ENCODE results near the gene PYGM. TPM values are rescaled to one million over a fixed set of nuclear protein-coding genes. Genes with fewer than 3 reads are reported as not detected.

Gene PYGM
- total and polyA plus RNA-seq, 2 of the 13 experiments (the other 11 are each of a cell fraction or from before 2014, with no cell fraction given), result 0.11 to 0.12 TPM

DNA sequence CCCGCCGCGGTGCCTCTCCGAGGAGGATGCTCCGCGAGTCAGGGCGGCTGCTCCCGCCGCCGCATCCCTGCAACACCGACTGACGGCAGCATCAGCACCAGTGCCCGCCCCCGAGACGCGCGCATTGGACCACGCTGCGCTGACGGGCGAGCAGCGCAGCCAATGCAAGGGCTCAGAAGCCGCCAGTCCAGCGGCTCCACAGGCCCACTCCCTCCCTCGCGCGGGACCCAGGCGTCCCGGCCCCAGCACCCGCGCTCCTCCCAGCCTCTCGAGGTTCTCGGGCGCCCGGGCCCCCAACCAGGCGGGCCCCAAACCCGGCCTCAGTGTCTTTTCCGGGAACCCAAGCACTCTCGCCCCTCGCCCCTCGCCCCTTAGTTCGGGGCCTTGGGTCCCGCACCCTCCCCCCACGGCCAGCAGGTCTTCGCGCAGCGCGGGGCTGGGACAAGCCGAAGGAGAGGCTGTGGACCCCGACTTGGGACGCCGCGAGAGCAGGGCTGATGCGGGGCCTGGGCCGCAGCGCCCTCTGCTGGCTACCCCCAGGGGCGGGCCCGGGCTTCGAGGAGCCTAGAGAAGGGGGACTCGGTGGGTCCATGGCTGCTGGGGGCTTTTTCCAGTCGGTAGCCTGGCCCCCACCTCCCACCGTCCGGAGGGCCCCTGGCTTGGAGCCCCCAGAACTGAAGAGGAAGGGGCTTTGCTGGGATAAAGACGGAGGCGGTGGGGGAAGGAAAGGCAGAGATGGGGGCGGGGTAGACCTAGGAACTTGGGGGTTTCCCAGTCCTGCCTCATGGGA, 36.5 kb downstream of the PYGM start, which contains the start of gene NRXN2 (continued):
- TF ChIP-seq, protein P1, sequence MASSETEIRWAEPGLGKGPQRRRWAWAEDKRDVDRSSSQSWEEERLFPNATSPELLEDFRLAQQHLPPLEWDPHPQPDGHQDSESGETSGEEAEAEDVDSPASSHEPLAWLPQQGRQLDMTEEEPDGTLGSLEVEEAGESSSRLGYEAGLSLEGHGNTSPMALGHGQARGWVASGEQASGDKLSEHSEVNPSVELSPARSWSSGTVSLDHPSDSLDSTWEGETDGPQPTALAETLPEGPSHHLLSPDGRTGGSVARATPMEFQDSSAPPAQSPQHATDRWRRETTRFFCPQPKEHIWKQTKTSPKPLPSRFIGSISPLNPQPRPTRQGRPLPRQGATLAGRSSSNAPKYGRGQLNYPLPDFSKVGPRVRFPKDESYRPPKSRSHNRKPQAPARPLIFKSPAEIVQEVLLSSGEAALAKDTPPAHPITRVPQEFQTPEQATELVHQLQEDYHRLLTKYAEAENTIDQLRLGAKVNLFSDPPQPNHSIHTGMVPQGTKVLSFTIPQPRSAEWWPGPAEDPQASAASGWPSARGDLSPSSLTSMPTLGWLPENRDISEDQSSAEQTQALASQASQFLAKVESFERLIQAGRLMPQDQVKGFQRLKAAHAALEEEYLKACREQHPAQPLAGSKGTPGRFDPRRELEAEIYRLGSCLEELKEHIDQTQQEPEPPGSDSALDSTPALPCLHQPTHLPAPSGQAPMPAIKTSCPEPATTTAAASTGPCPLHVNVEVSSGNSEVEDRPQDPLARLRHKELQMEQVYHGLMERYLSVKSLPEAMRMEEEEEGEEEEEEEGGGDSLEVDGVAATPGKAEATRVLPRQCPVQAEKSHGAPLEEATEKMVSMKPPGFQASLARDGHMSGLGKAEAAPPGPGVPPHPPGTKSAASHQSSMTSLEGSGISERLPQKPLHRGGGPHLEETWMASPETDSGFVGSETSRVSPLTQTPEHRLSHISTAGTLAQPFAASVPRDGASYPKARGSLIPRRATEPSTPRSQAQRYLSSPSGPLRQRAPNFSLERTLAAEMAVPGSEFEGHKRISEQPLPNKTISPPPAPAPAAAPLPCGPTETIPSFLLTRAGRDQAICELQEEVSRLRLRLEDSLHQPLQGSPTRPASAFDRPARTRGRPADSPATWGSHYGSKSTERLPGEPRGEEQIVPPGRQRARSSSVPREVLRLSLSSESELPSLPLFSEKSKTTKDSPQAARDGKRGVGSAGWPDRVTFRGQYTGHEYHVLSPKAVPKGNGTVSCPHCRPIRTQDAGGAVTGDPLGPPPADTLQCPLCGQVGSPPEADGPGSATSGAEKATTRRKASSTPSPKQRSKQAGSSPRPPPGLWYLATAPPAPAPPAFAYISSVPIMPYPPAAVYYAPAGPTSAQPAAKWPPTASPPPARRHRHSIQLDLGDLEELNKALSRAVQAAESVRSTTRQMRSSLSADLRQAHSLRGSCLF (CRISPR knock-in tag; IDR thresholded peaks at IDR 0.05; ENCODE audit: borderline replicate concordance), result no peak
- TF ChIP-seq ZNF703 (CRISPR knock-in tag; IDR thresholded peaks at IDR 0.05; ENCODE audit: borderline replicate concordance), result no peak
- TF ChIP-seq, protein P2, sequence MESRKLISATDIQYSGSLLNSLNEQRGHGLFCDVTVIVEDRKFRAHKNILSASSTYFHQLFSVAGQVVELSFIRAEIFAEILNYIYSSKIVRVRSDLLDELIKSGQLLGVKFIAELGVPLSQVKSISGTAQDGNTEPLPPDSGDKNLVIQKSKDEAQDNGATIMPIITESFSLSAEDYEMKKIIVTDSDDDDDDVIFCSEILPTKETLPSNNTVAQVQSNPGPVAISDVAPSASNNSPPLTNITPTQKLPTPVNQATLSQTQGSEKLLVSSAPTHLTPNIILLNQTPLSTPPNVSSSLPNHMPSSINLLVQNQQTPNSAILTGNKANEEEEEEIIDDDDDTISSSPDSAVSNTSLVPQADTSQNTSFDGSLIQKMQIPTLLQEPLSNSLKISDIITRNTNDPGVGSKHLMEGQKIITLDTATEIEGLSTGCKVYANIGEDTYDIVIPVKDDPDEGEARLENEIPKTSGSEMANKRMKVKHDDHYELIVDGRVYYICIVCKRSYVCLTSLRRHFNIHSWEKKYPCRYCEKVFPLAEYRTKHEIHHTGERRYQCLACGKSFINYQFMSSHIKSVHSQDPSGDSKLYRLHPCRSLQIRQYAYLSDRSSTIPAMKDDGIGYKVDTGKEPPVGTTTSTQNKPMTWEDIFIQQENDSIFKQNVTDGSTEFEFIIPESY (CRISPR knock-in tag; IDR thresholded peaks at IDR 0.05), result no peak
- no peak for TF ChIP-seq DMAP1 (CRISPR knock-in tag; IDR thresholded peaks at IDR 0.05)
- TF ChIP-seq, protein P3, sequence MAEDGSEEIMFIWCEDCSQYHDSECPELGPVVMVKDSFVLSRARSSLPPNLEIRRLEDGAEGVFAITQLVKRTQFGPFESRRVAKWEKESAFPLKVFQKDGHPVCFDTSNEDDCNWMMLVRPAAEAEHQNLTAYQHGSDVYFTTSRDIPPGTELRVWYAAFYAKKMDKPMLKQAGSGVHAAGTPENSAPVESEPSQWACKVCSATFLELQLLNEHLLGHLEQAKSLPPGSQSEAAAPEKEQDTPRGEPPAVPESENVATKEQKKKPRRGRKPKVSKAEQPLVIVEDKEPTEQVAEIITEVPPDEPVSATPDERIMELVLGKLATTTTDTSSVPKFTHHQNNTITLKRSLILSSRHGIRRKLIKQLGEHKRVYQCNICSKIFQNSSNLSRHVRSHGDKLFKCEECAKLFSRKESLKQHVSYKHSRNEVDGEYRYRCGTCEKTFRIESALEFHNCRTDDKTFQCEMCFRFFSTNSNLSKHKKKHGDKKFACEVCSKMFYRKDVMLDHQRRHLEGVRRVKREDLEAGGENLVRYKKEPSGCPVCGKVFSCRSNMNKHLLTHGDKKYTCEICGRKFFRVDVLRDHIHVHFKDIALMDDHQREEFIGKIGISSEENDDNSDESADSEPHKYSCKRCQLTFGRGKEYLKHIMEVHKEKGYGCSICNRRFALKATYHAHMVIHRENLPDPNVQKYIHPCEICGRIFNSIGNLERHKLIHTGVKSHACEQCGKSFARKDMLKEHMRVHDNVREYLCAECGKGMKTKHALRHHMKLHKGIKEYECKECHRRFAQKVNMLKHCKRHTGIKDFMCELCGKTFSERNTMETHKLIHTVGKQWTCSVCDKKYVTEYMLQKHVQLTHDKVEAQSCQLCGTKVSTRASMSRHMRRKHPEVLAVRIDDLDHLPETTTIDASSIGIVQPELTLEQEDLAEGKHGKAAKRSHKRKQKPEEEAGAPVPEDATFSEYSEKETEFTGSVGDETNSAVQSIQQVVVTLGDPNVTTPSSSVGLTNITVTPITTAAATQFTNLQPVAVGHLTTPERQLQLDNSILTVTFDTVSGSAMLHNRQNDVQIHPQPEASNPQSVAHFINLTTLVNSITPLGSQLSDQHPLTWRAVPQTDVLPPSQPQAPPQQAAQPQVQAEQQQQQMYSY (CRISPR knock-in tag; IDR thresholded peaks at IDR 0.05), result no peak
- TF ChIP-seq HHEX (CRISPR knock-in tag; IDR thresholded peaks at IDR 0.05), result no peak
- TF ChIP-seq, protein P4, sequence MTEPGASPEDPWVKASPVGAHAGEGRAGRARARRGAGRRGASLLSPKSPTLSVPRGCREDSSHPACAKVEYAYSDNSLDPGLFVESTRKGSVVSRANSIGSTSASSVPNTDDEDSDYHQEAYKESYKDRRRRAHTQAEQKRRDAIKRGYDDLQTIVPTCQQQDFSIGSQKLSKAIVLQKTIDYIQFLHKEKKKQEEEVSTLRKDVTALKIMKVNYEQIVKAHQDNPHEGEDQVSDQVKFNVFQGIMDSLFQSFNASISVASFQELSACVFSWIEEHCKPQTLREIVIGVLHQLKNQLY (CRISPR knock-in tag; IDR thresholded peaks at IDR 0.05), result no peak
- no peak for TF ChIP-seq TP53 (CRISPR knock-in tag; conservative IDR thresholded peaks at IDR 0.05)
- no peak for TF ChIP-seq MBD4 (IDR thresholded peaks at IDR 0.05; ENCODE audit: borderline replicate concordance, low read length)
- no peak for TF ChIP-seq TBP (CRISPR knock-in tag; IDR thresholded peaks at IDR 0.05)
- TF ChIP-seq ZNF616 (CRISPR knock-in tag; IDR thresholded peaks at IDR 0.05; ENCODE audit: low read depth), result no peak
- no peak for TF ChIP-seq FOXA1 (IDR thresholded peaks at IDR 0.05)
- TF ChIP-seq FOXA1 (CRISPR knock-in tag; IDR thresholded peaks at IDR 0.05), result no peak
- TF ChIP-seq, protein P5, sequence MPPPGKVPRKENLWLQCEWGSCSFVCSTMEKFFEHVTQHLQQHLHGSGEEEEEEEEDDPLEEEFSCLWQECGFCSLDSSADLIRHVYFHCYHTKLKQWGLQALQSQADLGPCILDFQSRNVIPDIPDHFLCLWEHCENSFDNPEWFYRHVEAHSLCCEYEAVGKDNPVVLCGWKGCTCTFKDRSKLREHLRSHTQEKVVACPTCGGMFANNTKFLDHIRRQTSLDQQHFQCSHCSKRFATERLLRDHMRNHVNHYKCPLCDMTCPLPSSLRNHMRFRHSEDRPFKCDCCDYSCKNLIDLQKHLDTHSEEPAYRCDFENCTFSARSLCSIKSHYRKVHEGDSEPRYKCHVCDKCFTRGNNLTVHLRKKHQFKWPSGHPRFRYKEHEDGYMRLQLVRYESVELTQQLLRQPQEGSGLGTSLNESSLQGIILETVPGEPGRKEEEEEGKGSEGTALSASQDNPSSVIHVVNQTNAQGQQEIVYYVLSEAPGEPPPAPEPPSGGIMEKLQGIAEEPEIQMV (CRISPR knock-in tag; IDR thresholded peaks at IDR 0.05; ENCODE audit: low read depth), result no peak
- TF ChIP-seq, protein P6, sequence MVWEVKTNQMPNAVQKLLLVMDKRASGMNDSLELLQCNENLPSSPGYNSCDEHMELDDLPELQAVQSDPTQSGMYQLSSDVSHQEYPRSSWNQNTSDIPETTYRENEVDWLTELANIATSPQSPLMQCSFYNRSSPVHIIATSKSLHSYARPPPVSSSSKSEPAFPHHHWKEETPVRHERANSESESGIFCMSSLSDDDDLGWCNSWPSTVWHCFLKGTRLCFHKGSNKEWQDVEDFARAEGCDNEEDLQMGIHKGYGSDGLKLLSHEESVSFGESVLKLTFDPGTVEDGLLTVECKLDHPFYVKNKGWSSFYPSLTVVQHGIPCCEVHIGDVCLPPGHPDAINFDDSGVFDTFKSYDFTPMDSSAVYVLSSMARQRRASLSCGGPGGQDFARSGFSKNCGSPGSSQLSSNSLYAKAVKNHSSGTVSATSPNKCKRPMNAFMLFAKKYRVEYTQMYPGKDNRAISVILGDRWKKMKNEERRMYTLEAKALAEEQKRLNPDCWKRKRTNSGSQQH (CRISPR knock-in tag; IDR thresholded peaks at IDR 0.05; ENCODE audit: low read depth), result no peak

Measured in HepG2 (cell line).